H1 (cell line): Measurements from ENCODE around the gene ABCA13. TPM values are rescaled to one million over a fixed set of nuclear protein-coding genes. Genes with fewer than 3 reads are reported as not detected.

Source experiments
- CTCF ChIA-PET: fragments of 300-600 bp; sonication (Branson Sonifier 250); formaldehyde crosslinking; loops from one replicate; lab custom pipeline; 2021; ENCODE audit not compliant: partially characterized antibody; lab: Charles Lee
- POLR2A ChIA-PET: fragments of 300-600 bp; sonication (Branson Sonifier 250); formaldehyde crosslinking; loops from one replicate; lab custom pipeline; 2021; ENCODE audit warnings: inconsistent platforms; ENCODE audit not compliant: partially characterized antibody; lab: Charles Lee
- DNase-seq, 2 experiments: peaks; one replicate each; pipeline versions ENCODE4 v3.0.0 to v3.0.0-alpha.2; 2010 to 2022; ENCODE audit warnings: low spot score in 2 of 2, low read depth in 1 of 2, mixed read lengths in 1 of 2
- FAIRE-seq: peaks from 2 replicates; lab custom pipeline; 2011; peaks lifted over from hg19 to GRCh38; lab: Jason Lieb, UNC
- H2AFZ ChIP-seq: 2 replicates; pipeline ENCODE4 v1.8.1; 2012; ENCODE audit warnings: low read length, inconsistent platforms
- H2AK5ac ChIP-seq: 2 replicates; pipeline ENCODE4 v1.6.1; 2013; ENCODE audit warnings: low read depth, low read length
- H2BK120ac ChIP-seq: replicated peaks from 2 replicates; pipeline ENCODE3; 2013; ENCODE audit warnings: low read depth, low read length, inconsistent platforms
- H2BK12ac ChIP-seq: 2 replicates; pipeline ENCODE4 v1.6.1; 2013; ENCODE audit warnings: low read depth, low read length
- H2BK15ac ChIP-seq: 2 replicates; pipeline ENCODE4 v1.6.1; 2013; ENCODE audit warnings: low read length
- H2BK20ac ChIP-seq: 2 replicates; pipeline ENCODE4 v1.6.1; 2013; ENCODE audit warnings: low read length
- H2BK5ac ChIP-seq: 2 replicates; pipeline ENCODE4 v1.6.1; 2013; ENCODE audit warnings: low read depth, low read length
- H3K14ac ChIP-seq: 2 replicates; pipeline ENCODE4 v1.6.1; 2013; ENCODE audit warnings: inconsistent platforms; ENCODE audit not compliant: insufficient read length
- H3K18ac ChIP-seq: 2 replicates; pipeline ENCODE4 v1.6.1; 2013; ENCODE audit warnings: low read length; ENCODE audit errors: extremely low read depth
- H3K23ac ChIP-seq: 2 replicates; pipeline ENCODE4 v1.6.1; 2013; ENCODE audit warnings: inconsistent platforms; ENCODE audit not compliant: insufficient read length
- H3K23me2 ChIP-seq: 2 replicates; pipeline ENCODE4 v1.6.1; 2013; ENCODE audit warnings: low read depth, low read length
- H3K27ac ChIP-seq: 2 replicates; pipeline ENCODE4 v1.6.1; 2011; ENCODE audit warnings: low read depth, low read length, inconsistent platforms
- H3K27me3 ChIP-seq, 4 experiments: replicated peaks in 1 of 4; 1 replicate in 1 of 4; 2 replicates in 3 of 4; pipeline versions ENCODE4 v1.6.1 to v1.8.1; 2011 to 2013; ENCODE audit warnings: low read length in 3 of 4, mild to moderate bottlenecking in 3 of 4, inconsistent platforms in 2 of 4, mixed read lengths in 2 of 4, moderate library complexity in 1 of 4; ENCODE audit not compliant: control insufficient read depth in 3 of 4, insufficient read depth in 3 of 4; ENCODE audit errors: extremely low read depth in 1 of 4
- H3K36me3 ChIP-seq, 4 experiments: 2 replicates each; pipeline versions ENCODE4 v1.6.1 to v1.8.1; 2011 to 2013; ENCODE audit warnings: mild to moderate bottlenecking in 4 of 4, low read length in 3 of 4, moderate library complexity in 2 of 4, control low read depth in 1 of 4, inconsistent platforms in 1 of 4; ENCODE audit not compliant: insufficient read depth in 4 of 4, control insufficient read depth in 2 of 4
- H3K4ac ChIP-seq: replicated peaks from 2 replicates; pipeline ENCODE3; 2013; ENCODE audit warnings: low read length, low read depth, mixed read lengths, inconsistent platforms; ENCODE audit not compliant: insufficient read length
- H3K4me1 ChIP-seq, 4 experiments: replicated peaks in 1 of 4; 1 replicate in 1 of 4; 2 replicates in 3 of 4; pipeline versions ENCODE4 v1.6.1 to v1.8.1; 2011 to 2013; ENCODE audit warnings: low read length in 3 of 4, inconsistent platforms in 2 of 4, mixed read lengths in 1 of 4; ENCODE audit not compliant: insufficient read depth in 4 of 4, control insufficient read depth in 3 of 4
- H3K4me2 ChIP-seq, 2 experiments: 2 replicates each; pipeline versions ENCODE4 v1.6.1 to v1.8.1; 2011 to 2013; ENCODE audit warnings: low read depth in 2 of 2, low read length in 2 of 2, control low read depth in 1 of 2, inconsistent platforms in 1 of 2, mild to moderate bottlenecking in 1 of 2; ENCODE audit not compliant: insufficient read depth in 1 of 2
- H3K4me3 ChIP-seq, 4 experiments: fragments of 200-600, 300-600 bp in 1 of 4; sonication (generic), shearing (Covaris generic), sonication (Bioruptor Twin) in 1 of 4; 2 replicates each; pipeline versions ENCODE4 v1.5.1 to v1.8.1; 2011 to 2016; ENCODE audit warnings: low read length in 4 of 4, low read depth in 3 of 4, control low read depth in 2 of 4, inconsistent platforms in 2 of 4, mild to moderate bottlenecking in 2 of 4, mixed read lengths in 1 of 4, moderate library complexity in 1 of 4; ENCODE audit not compliant: insufficient read depth in 2 of 4; ENCODE audit errors: extremely low read depth in 1 of 4
- H3K56ac ChIP-seq: replicated peaks from 2 replicates; pipeline ENCODE3; 2013; ENCODE audit warnings: low read depth, mild to moderate bottlenecking, mixed read lengths, low read length, inconsistent platforms; ENCODE audit not compliant: insufficient read length
- H3K79me1 ChIP-seq: 2 replicates; pipeline ENCODE4 v1.6.1; 2013; ENCODE audit warnings: low read depth, low read length, control low read depth
- H3K79me2 ChIP-seq, 2 experiments: 2 replicates each; pipeline versions ENCODE4 v1.6.1 to v1.8.1; 2012 to 2013; ENCODE audit warnings: low read length in 2 of 2, mild to moderate bottlenecking in 2 of 2, inconsistent platforms in 1 of 2; ENCODE audit not compliant: insufficient read depth in 2 of 2, control insufficient read depth in 1 of 2
- H3K9ac ChIP-seq, 4 experiments: replicated peaks in 1 of 4; 1 replicate in 1 of 4; 2 replicates in 3 of 4; pipeline versions ENCODE4 v1.6.1 to v1.8.1; 2011 to 2013; ENCODE audit warnings: low read depth in 3 of 4, low read length in 3 of 4, control low read depth in 2 of 4, mild to moderate bottlenecking in 2 of 4, moderate library complexity in 2 of 4, inconsistent platforms in 1 of 4; ENCODE audit errors: extremely low read depth in 1 of 4
- H3K9me3 ChIP-seq, 2 experiments: 2 replicates each; pipeline versions ENCODE4 v1.6.1 to v1.8.1; 2012 to 2013; ENCODE audit warnings: mild to moderate bottlenecking in 2 of 2, moderate library complexity in 2 of 2, control low read depth in 1 of 2, inconsistent platforms in 1 of 2, low read depth in 1 of 2, low read length in 1 of 2, mixed read lengths in 1 of 2; ENCODE audit not compliant: insufficient read depth in 2 of 2
- H4K20me1 ChIP-seq, 2 experiments: replicated peaks in 1 of 2; 2 replicates each; pipeline versions ENCODE3 to v1.8.1; 2011 to 2013; ENCODE audit warnings: inconsistent platforms in 2 of 2, low read length in 2 of 2, mild to moderate bottlenecking in 1 of 2; ENCODE audit not compliant: insufficient read depth in 2 of 2, control insufficient read depth in 1 of 2
- H4K5ac ChIP-seq: 2 replicates; pipeline ENCODE4 v1.6.1; 2013; ENCODE audit warnings: low read length, low read depth, mixed read lengths, inconsistent platforms; ENCODE audit not compliant: insufficient read length
- H4K8ac ChIP-seq: 2 replicates; pipeline ENCODE4 v1.8.0; 2013; ENCODE audit warnings: mild to moderate bottlenecking, moderate library complexity, low read length, inconsistent platforms; ENCODE audit not compliant: insufficient read depth; ENCODE audit errors: extremely low read depth
- H4K91ac ChIP-seq: replicated peaks from 2 replicates; pipeline ENCODE3; 2013; ENCODE audit warnings: low read length, mixed read lengths, inconsistent platforms; ENCODE audit not compliant: insufficient read length
- CHD1 ChIP-seq: IDR thresholded peaks from 2 replicates; pipeline ENCODE4 v1.6.1; 2012; ENCODE audit warnings: low read depth, low read length, improper control_type of control experiment
- CTBP2 ChIP-seq: IDR thresholded peaks from 2 replicates; pipeline ENCODE4 v1.7.0; 2011; ENCODE audit warnings: borderline replicate concordance, mild to moderate bottlenecking, moderate library complexity, mixed read lengths, low read length; ENCODE audit not compliant: insufficient read depth, insufficient read length
- GABPA ChIP-seq: IDR thresholded peaks from 2 replicates; pipeline ENCODE4 v1.6.1; 2011; ENCODE audit warnings: mild to moderate bottlenecking, low read length, moderate library complexity, borderline replicate concordance; ENCODE audit not compliant: insufficient read depth
- JUN ChIP-seq: IDR thresholded peaks from 2 replicates; pipeline ENCODE4 v1.6.1; 2011; ENCODE audit warnings: low read depth, mild to moderate bottlenecking, improper control_type of control experiment, low read length
- RBBP5 ChIP-seq: IDR thresholded peaks from 2 replicates; pipeline ENCODE4 v1.7.1; 2012; ENCODE audit warnings: low read depth, mild to moderate bottlenecking, inconsistent platforms, low read length, moderate library complexity, borderline replicate concordance
- WGBS, 2 experiments: shearing (Covaris generic) in 1 of 2; methylation state at CpG; one replicate each; pipeline versions ENCODE4 v1.1.6 to v1.1.7; 2013 to 2015; ENCODE audit warnings: low lambda C conversion rate in 2 of 2, mixed read lengths in 2 of 2, inconsistent platforms in 1 of 2, low coverage in 1 of 2, missing lambda C conversion rate in 1 of 2; ENCODE audit not compliant: insufficient replicate concordance in 2 of 2, insufficient coverage in 1 of 2, insufficient read length in 1 of 2; ENCODE audit errors: extremely low coverage in 1 of 2, missing lambda C conversion rate in 1 of 2; 5-methylcytosine and 5-hydroxymethylcytosine counted together
- polyA plus RNA-seq, 7 experiments: library from polyadenylated mRNA; depleted of rRNA in 3 of 7; stranded (reverse) in 5 of 7; unstranded in 2 of 7; fragments of >200 nt in 5 of 7; fragments of 200-250 nt in 2 of 7; gene quantifications; 1 replicate in 5 of 7; 2 replicates in 1 of 7; 4 replicates in 1 of 7; pipeline versions ENCODE4 v1.2.1 to v1.2.3, GENCODE V29; 2011 to 2013; ENCODE audit warnings: missing spikeins in 2 of 7, mixed read lengths in 2 of 7
- total RNA-seq: library from RNA; stranded (reverse); fragmentation: NEBNext Ultra II Directional; extraction: Animal tissue kit (Norgen Biotek cat#: 25700); gene quantifications from 2 replicates; pipeline ENCODE4 v1.2.1, GENCODE V29; 2021

ABCA13 gene
- total and polyA plus RNA-seq, 2 of the 8 experiments (the other 6 are each of a cell fraction or from before 2014, with no cell fraction given): 0.07 to 0.09 TPM

GRCh38 chr7:48390388-48391327 is 219.4 kb downstream of the ABCA13 start:
- no peak for DNase-seq
- H3K4me3 ChIP-seq: no peak overlapping the region

More at GRCh38 chr7:48390388-48391327, 219.4 kb downstream of the ABCA13 start:
- Histone ChIP-seq H3K23ac (no peak overlapping the region), H3K27ac (no peak overlapping the region), H2AFZ (no peak overlapping the region), H3K56ac (no peak overlapping the region), H2BK20ac (no peak overlapping the region), H4K20me1 (peaks cover 0 to 2% of the 10 kb centered on the region in 2 experiments), H2BK120ac (no peak overlapping the region), H3K18ac (no peak overlapping the region), H3K9me3 (no peaks in the 10 kb centered on the region), H3K4me1 (no peaks in the 10 kb centered on the region), H3K14ac (no peak overlapping the region), H3K27me3 (no peaks in the 10 kb centered on the region), H2BK12ac (no peak overlapping the region), H2AK5ac (no peak overlapping the region), H3K4ac (no peak overlapping the region), H3K4me2 (no peak overlapping the region), H4K91ac (no peak overlapping the region), H3K79me1 (no peaks in the 10 kb centered on the region), H3K9ac (no peak overlapping the region), H2BK5ac (no peak overlapping the region), H4K5ac (no peak overlapping the region), H4K8ac (no peak overlapping the region), H2BK15ac (no peak overlapping the region), H3K36me3 (no peaks in the 10 kb centered on the region), H3K79me2 (no peaks in the 10 kb centered on the region), H3K23me2 (no peaks in the 10 kb centered on the region; the same call in 1 of the 2 replicates)
- CTCF ChIA-PET: no interaction called here
- FAIRE-seq: no peak
- POLR2A ChIA-PET: interaction anchor here (0.6 kb wide), 1 partner anchor 35 kb away, joined by 6 read pairs; no protein-coding TSS in a partner anchor
- WGBS, 2 experiments: 91% methylated on average over 6 of the region's 6 CpGs; no CpG with 5 or more reads in 1 of the 2 experiments
- TF ChIP-seq GABPA (no peak), CTBP2 (no peak), JUN (no peak), CHD1 (no peak), RBBP5 (no peak)
